CD4-positive, alpha-beta T cell treated with Interferon gamma for 1 hour (primary cell): ENCODE results near the gene FAM131A.

Source experiments
- DNase-seq: peaks from one replicate; pipeline ENCODE4 v3.0.0-alpha.2; 2020

FAM131A gene, protein sequence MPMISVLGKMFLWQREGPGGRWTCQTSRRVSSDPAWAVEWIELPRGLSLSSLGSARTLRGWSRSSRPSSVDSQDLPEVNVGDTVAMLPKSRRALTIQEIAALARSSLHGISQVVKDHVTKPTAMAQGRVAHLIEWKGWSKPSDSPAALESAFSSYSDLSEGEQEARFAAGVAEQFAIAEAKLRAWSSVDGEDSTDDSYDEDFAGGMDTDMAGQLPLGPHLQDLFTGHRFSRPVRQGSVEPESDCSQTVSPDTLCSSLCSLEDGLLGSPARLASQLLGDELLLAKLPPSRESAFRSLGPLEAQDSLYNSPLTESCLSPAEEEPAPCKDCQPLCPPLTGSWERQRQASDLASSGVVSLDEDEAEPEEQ

DNA sequence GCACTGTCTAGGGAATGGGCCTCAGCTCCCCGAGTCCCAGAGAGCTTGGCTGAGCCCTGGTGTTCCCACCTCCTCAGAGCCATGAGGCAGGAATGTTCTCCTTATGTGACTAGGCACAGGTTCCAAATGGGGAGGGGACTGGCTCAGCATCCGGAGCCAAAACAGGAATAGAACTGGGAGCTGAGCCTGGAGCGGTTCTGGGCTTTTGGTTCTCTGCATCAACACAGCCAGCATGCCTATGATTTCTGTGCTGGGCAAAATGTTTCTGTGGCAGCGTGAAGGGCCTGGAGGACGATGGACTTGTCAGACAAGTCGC is at the start of gene FAM131A:
Gene FAM131A, plus strand, starts transcription at position 202 of the 316 bp plus-strand sequence. Its CDS starts 31 bp downstream, at position 233.
- no peak for DNase-seq

DNA sequence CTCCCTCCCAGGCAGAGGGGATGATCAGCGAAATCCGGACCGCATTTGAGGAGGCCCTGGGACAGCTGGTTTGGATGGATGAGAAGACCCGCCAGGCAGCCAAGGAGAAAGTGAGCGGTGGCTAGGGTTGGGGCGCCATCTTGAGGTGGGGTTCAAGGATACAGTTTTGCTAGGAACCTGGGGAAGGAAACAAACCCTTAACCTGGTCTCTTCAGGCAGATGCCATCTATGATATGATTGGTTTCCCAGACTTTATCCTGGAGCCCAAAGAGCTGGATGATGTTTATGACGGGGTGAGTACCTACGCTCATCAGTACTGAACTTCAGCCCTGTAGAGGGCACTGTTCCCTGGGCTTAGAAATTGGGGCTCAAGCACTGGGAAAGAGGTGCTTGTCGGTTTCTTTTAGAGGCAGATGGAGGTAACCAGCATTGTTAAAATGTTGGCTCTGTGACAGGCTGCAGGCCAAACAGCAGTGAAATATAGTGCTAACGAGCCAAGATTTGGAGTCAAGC is 47.9 kb upstream of the FAM131A start:
- peak; percentile 41 for DNase-seq

DNA sequence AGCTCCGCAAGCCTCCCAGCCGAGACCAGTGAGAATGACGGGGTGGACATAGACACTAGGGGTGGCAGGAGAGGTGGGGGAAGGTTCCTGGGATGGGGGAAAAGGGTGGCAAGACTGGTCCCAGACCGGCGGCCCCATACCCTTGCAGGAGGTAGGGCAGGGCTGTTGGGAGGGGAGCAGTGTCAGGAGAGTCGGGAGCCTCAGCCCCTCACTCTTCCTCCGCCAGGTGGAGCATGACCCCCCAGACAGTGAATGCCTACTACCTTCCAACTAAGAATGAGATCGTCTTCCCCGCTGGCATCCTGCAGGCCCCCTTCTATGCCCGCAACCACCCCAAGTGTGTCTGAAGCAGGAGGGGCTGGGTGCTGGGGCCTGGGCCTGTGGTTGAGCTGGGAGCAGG is 47.1 kb upstream of the FAM131A start:
- DNase-seq: no peak

DNA sequence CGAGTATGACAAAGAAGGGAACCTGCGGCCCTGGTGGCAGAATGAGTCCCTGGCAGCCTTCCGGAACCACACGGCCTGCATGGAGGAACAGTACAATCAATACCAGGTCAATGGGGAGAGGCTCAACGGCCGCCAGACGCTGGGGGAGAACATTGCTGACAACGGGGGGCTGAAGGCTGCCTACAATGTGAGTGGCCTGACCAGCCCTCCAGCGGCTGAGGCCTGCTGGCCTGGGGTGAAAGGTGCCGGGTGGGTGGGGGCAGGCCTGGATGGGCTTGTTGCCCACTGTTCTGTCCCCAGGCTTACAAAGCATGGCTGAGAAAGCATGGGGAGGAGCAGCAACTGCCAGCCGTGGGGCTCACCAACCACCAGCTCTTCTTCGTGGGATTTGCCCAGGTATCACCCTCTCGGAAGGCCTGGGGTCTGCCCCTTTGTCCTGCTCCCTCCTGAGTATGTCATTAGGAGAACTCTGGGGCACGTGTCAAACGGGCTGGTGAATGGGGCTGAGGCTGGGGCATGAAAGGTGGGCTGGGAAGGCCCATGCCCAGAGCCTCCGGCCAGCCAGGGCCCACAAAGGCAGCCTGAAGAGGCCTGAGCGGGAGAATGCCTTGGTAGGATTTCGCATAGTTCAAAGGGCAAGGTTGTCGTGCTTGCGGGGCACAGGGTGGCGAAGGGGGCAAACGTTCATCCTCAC is 46.2 kb upstream of the FAM131A start:
- DNase-seq: no peak

DNA sequence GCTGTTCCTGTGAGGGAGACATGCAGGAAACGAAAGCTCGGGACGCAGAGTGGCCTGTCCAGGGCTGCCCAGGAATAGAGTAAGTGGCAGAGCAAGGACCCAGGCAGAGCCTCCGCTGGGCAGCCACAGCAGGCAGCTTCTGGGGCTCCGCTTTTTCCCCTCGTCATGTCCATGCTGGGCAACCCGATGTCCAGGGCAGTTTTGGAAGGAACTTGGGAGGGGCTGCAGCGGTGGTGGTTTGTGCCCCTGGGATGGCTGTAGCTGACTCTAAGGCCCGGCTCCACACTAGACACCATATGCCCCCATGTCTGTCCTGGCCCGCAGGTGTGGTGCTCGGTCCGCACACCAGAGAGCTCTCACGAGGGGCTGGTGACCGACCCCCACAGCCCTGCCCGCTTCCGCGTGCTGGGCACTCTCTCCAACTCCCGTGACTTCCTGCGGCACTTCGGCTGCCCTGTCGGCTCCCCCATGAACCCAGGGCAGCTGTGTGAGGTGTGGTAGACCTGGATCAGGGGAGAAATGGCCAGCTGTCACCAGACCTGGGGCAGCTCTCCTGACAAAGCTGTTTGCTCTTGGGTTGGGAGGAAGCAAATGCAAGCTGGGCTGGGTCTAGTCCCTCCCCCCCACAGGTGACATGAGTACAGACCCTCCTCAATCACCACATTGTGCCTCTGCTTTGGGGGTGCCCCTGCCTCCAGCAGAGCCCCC is 45.5 kb upstream of the FAM131A start:
- no peak for DNase-seq

DNA sequence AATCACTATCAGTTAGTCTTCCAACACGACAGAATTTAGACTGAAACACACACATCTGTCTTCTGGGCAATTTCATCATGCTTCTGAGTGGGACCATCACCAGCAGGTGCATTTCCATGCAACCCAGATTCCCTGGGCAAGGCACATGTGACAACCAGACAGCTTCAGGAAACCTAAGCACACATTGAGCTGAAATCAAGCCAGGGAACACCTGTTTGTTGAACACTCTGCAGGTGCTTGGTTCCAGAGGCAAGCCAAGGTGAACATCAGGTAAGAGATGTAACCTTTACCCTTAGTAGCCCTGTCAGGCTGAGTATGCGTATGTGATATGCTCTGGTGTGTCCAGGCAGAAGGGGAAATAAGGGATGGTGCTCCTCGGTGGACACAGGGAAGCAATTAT is 41.6 kb upstream of the FAM131A start:
- no peak for DNase-seq

DNA sequence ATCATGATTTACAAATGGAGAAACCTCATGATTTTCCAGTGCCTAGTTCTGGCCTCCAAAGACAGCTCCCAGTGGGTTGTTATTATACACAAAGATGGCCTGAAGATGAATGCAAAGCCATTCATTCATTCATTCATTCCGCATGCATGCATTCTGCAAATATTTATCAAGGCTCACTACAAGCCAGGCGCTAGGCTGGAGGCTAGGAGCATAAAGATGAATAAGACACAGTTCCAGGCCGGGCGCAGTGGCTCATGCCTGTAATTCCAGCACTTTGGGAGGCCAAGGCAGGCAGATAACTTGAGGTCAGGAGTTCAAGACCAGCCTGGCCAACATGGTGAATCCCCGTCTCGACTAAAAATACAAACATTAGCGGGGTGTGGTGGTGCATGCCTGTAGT is 40.8 kb upstream of the FAM131A start:
- DNase-seq: no peak

DNA sequence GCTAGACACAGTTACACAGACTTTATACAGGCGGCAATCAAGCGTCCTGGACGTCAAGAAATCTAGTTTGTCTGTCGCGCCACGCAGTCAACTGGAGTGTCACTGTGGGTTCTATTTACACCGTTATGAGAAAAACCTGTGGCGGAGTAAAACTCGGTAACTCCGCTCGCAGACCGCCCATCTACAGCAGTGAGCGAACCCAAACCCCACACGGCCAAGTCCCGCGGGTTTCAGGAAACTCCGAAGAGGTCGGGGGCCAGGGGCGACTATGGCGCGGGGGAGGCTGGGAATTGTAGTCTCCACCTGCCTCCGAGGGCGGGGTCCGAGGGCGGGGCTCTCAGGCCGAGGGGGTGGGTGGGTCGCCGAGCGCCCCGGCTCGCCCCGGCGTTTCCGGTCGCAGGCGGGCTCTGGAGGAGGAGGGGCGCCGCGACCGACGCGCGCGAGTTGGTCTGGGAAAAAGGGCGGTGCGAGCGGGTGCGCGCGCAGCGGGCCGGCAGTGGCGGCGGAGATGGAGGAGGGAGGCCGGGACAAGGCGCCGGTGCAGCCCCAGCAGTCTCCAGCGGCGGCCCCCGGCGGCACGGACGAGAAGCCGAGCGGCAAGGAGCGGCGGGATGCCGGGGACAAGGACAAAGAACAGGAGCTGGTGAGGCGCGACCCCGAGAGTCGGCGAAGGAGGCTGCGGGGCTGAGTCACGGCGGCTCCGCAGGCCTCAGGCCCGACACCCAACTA is 38.5 kb upstream of the FAM131A start, which contains the start of gene PSMD2:
Gene PSMD2, plus strand, starts transcription at position 483 of the 729 bp plus-strand sequence. Its CDS starts 26 bp downstream, at position 509.
- DNase-seq: peak; percentile 97

DNA sequence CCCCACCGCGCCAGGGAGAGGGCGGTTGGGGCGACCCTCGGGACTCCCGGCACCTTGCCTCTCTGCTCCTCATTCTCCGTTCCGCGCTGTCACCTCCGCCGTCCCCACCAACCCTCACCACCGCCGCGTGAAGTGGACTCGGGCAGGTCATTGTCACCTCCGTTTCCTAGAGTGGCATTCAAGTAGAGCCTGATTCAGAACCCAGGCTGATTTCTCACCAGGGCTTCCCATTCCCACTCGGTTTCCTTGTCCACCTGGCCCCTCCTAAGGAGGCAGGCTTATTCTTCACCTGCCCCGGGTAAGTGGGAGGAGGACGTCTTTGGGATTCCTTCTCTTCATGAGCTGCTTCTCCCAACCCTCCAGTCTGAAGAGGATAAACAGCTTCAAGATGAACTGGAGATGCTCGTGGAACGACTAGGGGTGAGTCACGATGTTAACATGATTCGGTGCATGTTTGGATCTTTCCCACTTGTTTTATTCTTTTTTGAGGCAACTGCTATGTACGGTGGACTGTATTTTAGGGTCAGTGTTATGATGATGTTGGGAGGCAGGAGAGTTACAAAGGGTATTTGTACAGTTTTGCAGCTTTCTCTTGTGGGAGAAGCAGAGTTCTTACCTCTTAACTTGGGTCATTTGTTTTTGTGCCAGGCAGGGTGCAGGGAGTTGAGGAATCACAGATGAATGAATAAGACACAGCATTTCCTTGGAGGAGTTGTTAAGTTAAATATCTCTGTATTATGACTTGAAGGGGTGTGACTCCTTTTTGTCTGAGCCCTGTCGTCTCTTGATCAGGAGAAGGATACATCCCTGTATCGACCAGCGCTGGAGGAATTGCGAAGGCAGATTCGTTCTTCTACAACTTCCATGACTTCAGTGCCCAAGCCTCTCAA is 37.7 kb upstream of the FAM131A start:
- DNase-seq: no peak

DNA sequence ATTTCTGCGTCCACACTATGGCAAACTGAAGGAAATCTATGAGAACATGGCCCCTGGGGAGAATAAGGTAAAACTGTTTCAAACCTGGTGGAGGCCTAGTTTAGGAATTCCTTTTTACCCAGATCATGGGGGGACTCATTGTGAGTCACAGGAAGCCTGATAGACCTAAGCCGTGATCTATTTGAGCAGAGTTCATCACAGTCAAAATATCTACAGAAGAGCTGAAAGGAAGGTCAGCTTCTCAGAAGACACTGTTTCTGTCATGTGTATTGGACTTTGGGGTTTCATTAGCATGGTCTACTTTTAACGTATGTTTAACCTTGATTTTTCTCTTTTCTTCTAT is 37.1 kb upstream of the FAM131A start:
- no peak for DNase-seq

DNA sequence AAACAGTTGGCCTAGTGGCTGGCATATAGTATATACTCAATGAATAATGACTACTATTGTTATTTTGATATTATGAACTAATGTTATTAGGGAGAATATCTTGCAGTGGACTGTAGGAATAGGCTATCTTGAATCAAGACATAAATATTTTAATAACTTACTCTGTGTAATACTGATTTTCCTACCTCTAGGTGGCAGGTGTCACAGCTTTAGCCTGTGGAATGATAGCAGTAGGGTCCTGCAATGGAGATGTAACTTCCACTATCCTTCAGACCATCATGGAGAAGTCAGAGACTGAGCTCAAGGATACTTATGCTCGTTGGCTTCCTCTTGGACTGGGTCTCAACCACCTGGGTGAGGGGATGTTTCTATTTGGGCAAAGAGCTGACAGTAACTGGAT is 31.8 kb upstream of the FAM131A start:
- no peak for DNase-seq

DNA sequence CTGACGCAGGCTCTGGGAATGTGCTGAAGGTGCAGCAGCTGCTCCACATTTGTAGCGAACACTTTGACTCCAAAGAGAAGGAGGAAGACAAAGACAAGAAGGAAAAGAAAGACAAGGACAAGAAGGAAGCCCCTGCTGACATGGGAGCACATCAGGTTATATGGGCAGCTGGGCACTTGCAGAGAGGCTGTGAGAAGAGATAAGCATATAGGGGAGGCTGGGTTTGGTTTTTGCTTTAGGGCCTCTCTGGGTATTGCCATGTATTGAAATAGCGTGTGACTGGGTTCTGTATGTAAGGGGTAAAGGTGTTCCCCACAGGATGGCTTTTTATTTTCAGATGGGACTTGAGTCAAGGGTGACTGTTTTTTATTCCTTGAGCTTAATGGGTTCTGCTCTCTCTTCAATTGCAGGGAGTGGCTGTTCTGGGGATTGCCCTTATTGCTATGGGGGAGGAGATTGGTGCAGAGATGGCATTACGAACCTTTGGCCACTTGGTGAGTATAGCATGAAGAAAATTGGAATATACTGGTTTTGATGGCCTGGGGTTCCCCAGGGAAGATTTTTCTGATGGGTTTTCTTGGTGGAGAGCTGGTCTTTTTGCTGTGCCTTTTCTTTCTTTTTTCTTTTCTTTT is 30.9 kb upstream of the FAM131A start:
- DNase-seq: no peak

DNA sequence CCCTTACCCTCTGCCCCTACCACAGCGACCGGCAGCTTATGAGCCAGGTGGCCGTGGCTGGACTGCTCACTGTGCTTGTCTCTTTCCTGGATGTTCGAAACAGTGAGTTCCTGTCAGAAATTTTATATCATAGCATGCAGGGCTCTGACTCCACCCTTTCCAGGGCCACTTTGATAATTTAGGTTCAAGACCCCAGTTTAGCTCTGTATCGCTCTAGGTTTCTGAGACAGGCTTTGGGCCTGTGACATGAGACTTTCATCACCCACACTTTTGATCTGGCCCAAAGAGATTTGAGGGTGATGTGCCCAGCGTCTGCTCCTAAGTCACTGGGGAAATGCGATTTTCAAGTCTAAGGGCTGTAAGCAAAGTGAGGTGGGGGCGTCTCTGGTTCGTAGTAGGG is 29.5 kb upstream of the FAM131A start:
- no peak for DNase-seq

DNA sequence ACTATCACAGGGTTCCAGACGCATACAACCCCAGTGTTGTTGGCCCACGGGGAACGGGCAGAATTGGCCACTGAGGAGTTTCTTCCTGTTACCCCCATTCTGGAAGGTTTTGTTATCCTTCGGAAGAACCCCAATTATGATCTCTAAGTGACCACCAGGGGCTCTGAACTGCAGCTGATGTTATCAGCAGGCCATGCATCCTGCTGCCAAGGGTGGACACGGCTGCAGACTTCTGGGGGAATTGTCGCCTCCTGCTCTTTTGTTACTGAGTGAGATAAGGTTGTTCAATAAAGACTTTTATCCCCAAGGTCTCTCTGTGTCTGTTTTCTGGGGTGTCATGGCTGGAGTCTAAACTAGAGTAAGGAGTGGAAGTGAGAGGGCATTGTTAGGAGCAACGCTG is 28.7 kb upstream of the FAM131A start:
- DNase-seq: no peak

DNA sequence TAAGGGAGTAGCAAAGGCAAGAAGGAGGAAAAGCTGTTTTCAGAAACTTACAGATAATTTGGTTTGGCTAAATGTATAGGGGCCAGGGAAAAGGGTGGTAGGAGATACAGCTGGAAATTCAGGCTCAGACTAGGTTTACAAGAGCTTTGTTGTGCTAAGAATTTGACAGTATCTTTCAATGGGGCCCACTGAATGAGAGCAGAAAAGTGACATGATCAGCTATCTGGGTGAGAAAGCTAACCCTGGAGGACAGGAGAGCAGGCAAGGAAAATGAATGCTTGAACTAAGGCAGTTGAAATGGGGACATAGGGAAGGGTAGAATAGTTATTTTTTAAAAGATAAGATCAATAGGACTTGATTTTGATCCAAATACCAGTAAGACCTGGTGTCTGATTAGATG is 25.8 kb upstream of the FAM131A start:
- DNase-seq: no peak

DNA sequence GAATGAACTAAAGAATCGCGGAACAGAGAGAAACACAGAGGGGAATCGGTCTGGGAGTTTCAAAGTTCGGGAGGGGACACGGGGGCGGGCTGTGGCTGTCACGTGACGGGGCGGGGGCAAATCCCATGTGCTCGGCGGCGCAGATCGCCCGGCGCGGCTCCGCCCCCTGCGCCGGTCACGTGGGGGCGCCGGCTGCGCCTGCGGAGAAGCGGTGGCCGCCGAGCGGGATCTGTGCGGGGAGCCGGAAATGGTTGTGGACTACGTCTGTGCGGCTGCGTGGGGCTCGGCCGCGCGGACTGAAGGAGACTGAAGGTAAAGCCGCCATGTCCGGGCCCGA is 23.1 kb upstream of the FAM131A start, which contains the start of gene EIF4G1:
Gene EIF4G1, plus strand, starts transcription at position 244 of the 337 bp plus-strand sequence. CDS start 1,191 bp downstream, outside the sequence.
- DNase-seq: peak; percentile 94

DNA sequence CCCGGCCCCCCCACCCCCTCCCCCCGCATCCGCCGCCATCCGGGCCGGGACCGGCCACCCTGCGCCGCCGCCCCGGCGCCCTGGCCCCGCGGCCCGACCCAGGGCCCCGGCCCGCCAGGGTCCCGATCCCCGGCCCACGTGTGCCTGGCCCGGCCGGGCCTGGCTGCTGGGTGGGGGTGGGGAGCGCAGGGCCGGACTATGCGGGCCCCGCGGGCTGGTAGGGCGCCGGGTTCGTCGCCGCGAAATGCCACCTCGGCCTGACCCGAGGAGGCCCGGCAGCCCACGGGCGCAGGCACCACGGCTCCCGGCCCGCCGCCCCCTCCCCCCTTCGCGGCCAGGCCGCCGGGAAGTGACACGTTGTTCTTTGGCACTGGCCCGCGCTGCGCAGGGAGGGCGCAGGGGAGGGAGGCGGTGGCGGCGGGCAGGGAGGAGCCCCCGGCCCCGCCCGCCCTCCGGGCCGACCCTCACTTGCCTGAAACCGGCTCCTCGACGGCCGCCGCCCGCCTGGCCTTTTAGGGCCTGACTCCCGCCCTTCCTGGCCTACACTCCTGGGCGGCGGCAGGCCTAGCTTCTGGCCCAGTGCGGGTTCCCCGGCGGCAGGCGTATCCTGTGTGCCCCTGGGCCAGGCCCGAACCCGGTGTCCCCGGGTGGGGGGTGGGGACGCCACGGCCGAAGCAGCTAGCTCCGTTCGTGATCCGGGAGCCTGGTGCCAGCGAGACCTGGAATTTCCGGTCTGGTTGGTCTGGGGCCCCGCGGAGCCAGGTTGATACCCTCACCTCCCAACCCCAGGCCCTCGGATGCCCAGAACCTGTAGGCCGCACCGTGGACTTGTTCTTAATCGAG is 22.5 kb upstream of the FAM131A start:
- DNase-seq: peak; percentile 75

DNA sequence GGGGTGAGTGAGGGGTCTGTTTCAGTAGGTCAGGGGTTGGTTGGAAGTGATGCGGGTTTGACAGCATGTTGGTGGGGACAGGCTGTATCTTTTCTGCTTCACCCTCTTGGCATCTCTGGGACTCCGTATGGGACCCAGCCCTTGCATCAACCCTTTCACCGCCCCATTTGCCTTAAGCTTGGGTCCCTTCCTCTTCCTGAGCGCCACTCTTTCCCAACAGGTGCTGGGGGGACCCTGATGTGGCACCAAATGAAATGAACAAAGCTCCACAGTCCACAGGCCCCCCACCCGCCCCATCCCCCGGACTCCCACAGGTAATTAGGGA is 21.9 kb upstream of the FAM131A start:
- no peak for DNase-seq

DNA sequence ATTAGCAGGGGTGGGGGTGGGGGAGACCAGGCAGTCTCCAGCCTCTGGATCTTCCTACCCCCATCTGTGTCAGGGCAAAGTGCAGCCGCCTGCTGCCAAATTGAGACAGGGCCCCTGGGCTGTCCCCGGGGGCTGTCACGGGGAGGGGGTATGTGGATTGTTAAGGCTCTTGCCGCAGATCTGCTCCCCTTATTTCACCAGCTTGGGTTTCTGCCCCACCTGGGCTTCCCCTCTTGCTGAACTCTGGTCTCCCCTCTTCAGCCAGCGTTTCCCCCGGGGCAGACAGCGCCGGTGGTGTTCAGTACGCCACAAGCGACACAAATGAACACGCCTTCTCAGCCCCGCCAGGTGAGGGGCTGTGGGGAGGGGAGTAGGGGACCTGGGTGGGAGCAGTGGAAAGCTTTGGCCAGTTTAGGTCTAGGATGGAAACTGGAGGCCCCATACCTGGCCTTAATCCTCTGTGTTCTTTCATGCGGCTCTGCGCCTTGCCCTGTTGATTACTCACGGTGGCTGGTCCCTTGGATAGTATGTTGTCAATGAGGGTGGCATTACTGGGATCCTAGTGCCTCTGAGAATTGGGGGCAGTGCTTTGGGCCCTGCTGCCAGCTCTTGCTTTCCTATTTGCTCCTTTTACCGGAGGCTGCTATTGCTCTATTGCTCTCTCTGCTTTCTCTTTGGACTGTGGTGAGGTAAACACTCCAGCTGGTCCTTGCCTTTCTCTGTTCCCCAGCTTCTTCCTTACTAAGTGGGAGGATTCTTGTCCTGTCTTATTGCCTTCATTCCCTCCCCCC is 21.3 kb upstream of the FAM131A start:
- DNase-seq: no peak

DNA sequence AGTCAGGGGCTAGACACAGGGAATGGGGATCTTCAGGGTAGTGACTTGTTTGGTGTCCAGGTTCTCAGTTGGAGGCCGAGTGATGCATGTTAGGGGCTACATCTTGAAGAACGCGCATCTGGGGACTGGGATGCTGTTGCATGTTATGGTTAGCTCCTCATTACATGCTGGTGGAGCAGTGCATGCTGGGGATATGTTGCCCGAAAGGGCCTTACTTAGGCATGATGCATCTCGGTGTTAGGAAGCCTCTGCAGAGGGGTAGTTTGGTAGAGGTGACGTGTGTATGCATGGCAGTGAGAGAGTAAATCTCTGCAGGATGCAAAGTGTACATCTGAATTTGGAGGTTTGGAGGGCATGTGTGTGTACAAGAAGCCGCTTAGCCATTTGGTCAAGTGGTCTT is 20.6 kb upstream of the FAM131A start:
- no peak for DNase-seq
